ENCODE data around the gene ITPR3.
"Not testable (repeated sequence)": the region's sequence is repeated elsewhere in the genome, so short reads cannot be mapped to it uniquely, and the experiment has no call there.

Gene ITPR3

DNA sequence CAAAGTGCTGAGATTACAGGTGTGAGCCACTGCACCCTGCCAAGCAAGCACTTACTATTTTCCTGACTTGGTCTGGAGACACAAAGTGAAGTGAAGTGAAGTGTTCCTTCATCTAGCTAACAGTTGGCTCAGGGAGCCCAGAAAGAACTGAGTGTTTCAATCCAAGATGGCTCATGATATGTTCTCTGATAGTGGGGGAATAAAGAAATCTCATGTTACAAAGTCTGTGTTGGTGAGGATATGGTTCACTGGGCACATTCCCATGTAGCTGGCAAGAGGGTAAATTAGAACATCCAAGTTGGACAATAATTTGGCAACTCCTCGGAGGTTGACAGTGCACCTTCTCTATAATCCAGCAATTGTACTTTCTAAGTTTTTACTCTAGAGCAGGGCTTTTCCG lies 5.0 kb upstream of the ITPR3 start:
- DNase-seq = no peak

DNA sequence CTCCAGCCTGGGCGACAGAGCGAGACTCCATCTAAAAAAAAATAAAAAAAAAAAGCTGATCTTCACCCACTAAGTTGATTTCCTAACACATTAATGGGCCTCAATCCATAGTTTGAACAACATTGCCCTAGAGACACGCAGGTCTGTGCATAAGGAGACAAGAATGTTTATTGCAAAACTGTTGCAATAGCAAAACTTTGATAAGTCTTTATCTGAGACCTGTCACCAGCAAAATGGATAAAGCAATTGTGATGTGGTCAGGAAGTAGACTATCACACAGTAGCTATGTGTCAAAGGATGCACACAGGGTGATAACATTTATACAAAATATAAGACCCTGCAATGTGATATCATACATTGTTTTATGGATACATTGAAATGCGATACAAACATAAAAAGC lies 4.2 kb upstream of the ITPR3 start:
- no peak for DNase-seq

DNA sequence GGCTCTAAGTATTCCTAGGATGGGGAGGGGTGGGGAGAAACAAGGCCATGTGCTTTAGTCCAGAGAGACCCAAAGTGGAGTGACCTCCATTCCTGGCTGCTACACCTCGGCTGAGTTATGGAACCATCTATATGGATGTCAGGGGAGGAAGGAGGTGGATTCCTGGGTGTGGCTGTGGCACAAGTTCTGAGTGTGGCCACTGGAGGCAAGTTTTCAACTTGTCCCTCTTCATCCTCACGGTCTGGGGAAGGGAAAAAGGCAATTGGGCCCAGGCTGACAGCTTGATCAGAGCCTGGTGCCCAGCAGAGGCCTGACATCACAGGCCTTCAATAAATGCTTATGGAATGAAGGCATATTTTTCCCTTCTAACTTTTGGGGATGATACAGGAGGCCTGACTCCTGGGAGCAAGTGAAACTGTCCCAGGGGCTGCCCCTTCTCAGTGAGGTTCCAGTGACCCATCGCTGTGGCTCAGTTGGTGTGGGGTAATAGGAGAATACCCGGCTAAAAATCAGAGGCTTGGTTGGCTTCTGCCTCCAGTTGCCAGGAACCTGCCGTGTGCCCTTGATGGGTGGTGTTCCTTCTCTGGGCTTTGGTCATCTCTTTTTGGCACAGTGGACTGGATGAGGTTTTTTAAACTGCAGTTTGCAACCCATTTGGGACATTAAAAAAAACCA lies 1.8 kb upstream of the ITPR3 start:
- no peak for DNase-seq

DNA sequence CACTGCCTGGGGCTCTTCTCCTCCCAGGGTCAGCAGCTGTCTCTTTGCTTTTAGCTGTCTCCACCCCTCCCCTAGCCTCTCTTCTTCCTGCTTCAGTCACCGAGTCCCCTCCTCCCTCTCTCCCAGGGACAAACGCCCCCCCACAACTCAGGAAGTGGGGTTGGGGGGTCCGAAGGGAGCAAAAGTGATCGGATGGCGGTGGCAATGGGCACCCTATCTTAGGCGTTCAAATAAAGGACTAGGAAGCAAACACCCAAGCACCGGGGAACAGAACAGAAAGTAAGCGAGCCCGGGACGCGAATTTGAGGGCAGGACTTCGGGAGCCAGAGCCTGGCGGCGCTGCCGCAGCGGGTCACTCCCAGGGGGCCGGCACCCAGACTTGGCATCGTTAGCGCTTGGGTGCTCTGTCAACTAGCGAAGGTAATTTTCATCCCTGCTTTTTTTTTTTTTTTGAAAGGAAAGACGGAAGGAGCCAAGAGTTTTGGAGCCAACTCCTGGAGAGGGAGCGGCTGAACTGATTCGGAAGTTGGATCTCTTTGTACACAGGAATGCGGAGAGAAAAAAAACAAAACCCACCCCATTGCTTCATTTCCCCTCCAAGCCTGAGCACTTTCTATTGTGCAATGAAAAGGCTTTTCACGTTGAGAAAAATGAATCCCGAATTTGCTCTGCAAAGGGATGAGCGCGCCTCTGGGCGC lies 815 bp upstream of the ITPR3 start:
- DNase-seq = no peak

DNA sequence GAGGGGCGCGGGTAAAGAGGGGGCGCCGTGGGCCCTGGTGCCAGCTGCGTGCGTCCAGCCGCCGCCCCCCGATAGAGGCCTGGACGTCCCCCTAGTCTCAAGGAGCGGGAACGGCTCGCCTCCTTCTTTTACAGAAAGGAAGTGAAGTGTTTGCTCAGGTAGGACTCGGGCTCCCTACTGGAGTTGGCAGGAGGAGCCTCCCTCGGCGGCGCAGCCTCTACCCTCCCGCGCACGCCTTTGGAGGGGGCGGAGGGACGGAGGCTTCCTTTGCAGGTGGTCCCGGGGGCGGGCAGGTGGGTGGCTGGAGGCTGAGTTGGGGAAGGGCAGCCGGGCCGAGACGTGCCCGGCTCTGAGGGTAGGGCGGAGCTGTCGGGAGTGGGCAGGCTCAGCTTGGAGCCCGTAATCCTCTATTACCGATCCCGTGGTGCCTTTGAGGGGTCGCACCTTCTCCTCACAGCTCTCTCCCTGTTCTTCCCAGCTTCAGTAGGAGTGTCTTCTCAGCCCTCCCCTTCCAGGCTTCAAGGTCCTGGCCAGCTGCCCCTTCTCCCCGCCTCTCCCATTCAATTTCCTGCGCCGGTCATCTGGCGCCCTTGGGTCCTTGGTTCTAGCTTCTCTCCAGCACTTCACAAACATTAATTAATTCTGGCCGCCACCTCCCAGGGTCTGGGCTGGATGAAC lies 728 bp downstream of the ITPR3 start:
- DNase-seq = no peak

DNA sequence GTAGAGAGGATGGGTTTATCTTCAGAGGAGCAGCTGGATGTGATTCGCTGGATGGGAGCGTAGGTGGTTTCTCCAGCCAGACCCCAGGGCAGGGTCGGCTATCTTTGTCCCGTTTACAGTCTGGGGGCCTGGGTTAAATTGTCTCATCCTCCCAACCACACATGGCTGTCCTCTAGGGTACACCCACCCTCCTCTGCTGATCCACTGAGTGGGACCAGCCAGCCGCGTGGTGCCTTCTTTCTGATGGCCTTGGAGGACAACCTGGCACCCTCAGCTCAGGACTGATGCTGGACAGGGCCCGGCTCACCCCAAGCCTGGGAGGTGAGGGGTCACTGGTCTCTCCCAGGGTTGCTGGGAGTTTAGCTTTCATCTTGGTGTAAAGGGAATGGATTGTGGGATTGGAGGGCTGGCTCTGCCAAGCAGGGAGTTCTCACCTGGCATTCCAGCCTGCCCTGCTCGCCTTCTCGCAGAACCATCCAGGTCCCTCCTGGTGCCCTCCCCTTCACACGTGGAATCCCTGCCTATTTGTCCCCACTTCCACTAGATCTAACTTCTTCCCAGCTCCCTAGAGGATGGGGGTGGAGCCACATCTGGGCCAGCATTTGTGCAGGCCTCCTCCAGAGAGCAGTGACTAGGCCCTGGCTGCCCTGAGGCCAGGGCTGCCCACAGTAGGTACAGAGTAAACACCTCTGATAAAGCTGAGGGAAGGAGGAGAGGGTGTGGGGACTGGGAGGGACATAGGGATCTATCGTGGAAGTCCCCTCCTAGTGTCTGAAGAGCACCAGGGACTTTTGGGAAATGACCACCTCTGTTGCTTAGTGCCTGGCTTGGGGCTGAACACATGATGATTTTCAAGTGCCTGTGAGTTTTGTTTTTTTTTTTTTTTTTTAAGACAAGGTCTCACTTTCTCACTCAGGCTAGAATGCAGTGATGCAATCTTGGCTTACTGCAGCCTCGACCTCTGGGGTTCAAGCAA lies 1.6 kb downstream of the ITPR3 start:
- no peak for DNase-seq

DNA sequence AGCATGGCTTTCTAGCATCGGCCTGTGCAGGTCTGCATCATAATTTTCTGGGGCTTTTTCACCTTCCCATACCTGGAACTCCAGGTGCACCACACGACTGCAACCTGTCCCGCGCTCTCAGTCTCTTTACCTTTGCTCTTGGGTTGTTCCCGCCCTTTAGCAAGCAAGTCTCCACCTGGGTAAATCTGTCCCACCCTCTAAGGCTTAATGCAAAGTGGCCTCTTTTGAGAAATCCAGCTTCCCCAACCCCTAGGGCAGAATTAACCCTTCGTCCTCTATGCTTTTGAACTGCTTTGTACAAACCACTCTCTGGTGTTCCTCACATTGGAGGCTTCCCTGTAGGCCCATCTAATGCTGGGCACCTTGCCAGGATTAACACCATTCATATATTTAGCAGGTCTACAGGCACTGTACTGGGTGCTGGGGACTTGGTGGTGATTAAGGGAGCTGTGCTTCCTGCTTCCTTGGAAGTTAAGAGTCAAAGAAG lies 2.8 kb downstream of the ITPR3 start:
- no peak for DNase-seq

DNA sequence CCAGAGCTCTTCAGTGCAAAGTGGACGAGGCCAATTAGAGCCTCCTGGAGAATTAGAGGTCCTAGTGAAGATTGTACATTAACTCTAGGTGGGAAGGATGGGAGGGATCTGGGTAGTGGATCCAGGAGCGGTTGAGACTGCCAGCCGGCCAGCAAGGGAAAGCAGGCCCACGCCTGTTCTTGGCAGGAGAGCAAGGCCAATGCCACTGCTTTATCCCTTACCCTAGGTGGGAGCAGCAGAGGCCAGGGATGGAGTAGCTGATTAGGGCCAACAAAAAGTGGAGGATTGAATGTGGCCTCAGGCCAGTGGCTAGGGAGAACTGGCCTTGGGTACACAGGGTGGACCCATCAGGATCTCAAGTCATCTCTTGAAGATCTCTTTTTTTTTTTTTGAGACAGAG lies 3.7 kb downstream of the ITPR3 start:
- DNase-seq = no peak

DNA sequence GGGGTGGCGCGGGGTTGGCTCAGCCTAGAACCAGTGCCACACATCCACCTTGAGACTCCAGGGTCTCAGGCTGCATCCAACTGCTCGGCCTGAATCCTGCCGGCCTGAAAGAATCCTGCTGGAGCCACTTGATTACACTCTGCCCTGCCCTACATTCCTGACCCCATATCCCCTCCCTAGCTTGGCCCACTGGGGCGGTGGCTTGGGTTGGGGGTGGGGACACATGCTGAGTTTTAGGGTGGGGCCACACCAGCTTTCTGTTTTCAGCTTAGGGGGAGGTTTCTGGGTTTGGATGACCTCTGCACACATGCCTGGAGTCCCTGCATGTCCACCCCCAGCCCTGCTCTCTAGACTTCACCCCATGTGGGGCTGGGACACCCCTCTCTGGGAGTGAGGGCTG lies 6.8 kb downstream of the ITPR3 start:
- no peak for DNase-seq

DNA sequence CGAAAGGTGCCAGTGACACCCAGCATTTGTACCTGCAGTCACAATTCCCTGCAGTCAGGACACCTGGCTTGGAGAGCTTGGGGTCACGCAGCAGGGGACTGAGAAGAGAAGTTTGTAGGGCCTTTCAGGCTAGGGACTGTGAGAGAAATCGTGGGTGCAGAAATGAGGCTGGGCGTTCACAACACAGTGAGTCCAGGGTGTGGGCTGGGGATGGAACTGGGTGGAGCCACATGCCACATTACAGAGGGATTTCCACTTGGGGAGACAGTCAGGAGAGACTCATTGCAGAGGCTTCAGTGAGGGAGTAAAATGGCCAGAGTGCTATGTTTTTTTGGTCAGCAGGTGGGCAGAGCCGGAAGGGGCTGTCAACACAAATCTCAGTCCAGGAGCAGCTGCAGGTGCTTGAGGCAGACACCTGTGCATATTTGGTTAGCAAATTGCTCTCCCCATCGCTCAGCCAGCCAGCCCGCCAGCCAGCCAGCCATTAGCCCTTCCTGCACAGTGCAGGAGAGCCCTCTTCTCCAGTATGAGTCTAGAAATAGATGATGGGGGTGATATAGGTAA lies 7.4 kb downstream of the ITPR3 start:
- DNase-seq = peak; percentile 67 to 85

DNA sequence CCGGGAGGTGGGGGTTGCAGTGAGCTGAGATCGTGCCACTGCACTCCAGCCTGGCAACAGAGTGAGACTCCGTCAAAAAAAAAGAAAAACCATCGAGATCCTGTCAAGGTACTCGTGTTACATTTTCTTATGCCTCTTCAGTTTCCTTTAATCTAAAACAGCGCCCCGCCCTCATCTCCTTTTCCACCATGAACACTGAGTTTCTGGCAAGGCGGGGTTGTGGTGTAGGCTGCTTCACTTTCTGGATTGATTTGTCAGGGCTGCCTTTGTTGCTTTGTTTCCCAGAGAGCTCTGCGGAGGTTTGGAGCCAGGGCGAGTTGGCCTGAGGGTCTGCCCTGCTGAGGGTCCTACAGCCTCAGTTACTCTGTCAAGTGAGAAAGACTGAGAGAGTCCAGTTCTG lies 8.9 kb downstream of the ITPR3 start:
- no peak for DNase-seq

DNA sequence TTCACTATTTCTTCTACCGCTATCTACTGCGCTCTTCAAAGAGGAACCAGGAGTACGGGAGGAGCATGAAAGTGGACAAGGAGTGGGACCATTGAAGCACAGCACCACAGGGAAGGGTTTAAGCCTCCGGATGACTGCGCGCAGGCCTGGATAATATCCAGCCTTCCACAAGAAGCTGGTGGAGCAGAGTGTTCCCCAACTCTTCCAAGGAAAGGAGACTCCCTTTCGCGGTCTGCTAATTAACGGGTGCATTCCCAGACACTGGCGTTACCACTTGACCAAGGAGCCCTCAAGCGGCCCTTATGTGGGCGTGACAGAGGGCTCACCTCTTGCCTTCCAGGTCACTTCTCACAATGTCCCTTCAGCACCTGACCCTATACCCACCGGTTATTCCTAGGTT lies 10.4 kb downstream of the ITPR3 start:
- not testable (repeated sequence) for DNase-seq

DNA sequence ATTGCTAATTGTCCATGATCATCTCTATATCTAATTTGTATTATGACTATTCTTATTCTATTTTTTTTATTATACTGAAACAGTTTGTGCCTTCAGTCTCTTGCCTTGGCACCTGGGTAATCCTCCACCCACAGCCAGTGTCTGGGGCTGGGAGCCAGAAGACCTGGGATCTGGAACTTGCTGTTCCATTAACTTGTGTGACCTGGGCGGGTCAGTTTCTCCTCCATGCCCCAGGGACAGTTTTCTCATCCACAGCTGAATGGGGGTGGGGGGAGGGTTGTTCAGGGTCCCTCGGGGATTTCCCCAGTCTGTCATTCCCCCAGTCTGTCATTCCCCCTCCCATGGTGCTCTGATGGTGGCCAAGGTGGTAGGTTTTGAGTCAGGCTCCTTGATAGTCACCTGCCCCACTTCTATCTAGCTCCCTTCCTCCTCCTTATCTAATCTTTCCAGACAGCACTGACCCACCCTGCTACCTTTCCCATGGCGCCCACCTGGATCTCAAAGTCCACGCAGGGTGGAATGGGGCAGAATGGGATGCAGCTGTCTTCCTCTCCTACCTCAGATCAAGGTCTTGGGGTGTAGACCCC lies 10.9 kb downstream of the ITPR3 start:
- no peak for DNase-seq

DNA sequence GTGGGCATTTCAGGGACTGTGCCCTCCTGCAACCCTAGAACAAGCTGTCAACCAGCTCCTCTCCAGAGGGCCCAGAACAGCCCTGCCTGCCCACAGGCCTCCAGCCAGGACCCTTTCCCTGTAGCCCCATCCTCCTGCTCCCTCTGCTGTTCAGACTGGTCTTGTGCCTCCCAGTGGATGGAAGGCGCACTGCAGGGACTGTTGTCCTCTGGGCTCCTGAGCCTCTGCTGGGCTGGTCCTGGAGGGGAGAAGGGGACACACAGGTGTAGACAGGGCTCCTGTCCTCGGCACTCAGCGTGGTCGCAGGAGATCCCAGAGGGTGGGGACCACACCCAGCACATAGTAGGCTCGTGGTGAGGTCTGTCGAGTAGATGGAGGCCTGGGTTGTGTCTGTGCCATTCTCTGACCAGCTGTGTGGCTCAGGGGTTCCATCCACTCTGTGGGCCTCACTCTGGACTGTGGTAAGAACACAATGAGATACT lies 11.5 kb downstream of the ITPR3 start:
- DNase-seq = peak in 1 of 2 experiments; percentile 32

DNA sequence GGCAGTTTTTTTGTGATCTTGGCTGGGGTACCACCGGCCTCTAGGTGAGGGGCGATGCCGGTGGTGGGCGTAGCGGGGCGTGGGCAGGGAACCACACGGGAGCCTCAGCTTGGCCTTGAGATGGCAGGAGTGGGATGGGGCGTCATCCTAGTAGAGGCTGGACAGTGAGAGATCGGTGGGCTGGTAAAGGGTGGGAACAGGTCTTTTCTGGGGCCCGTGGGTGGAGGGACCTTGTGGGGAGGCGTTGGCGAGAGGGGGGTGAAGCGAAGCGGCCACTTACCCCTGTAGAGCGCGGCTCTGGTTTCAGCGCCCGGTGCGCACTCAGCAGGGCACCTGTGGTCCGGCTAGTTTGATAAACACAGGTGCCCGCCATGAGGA lies 12.0 kb downstream of the ITPR3 start:
- no peak for DNase-seq

DNA sequence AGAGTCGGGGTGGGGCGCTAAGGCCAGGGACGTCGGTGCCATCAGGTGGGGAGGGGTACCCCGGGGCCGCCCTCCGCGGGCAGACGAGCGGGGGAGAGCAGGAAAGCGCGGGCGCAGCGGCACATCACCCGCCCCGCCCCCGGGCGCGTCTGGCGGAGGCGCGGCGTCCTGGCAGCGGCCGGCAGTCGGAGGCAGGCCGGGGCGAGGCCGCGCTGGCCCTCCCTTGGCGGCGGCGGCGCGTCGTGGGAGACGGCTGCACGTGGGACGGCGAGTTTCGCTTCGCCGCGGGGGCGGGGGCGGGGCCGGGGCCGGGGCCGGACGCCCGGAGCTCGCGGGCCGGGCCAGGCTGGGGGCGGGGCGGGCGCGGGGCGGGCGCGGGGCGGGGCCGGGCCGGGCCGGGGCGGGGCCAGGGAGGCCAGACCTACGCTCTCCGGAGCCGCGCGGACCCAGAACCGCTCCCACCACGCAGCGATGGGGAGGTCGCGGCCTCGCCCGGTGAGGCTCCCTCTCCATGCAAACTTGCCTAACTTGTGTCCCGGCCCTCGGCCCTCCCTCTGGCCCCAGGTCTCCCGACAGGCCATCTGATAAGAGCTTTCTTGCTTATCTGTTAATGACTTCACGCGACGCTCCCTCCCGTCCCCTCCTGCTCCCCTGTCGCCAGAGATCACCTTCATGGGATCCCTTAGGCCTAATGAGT lies 12.5 kb downstream of the ITPR3 start:
- peak in 1 of 2 experiments; percentile 28 for DNase-seq

DNA sequence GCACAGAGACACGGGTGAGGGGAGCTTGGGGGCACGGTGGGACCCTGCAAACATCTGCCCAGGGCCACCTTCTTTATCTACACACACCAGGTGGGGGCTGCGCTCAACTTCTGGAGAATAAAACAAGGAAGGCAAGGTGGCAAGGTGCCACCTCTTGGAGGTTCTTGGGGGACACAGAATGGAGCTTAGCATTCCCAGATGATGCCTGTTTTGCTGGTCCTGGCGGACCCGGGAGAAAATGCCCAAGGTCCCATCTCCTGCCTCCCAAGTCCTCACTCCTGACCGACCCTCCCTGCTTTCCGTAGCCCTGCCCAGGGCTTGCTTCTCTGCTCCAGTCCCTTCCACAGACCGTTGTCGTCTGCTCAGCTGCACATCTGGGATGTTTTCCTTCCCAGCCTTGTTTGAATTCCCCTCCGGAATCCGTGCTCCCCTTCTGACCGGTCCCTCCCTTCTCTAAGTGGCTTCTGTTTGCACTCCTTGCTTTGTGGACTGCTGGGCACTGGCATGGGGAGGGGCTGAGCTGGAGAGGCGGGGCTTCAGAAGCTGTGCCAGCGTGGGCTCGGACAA lies 13.1 kb downstream of the ITPR3 start:
- no peak for DNase-seq

DNA sequence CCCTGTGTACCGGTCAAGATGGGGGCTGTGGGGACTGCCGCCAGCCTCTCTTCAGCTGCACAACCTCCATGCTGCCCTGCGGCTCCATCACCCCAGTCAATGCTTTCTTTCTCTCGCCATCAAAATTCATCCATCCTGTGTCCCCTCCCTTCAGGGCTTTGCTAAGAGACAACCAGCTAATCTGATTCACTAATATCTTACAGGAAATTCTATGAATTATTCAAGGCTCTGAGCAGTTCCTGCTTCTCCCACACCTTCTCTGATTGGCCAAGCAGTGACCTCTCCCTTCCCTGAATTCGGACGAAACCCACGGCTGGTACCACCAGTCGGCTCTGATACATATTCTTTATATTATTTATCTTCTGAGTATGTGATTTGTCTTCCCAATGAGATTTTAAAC lies 13.8 kb downstream of the ITPR3 start:
- no peak for DNase-seq

DNA sequence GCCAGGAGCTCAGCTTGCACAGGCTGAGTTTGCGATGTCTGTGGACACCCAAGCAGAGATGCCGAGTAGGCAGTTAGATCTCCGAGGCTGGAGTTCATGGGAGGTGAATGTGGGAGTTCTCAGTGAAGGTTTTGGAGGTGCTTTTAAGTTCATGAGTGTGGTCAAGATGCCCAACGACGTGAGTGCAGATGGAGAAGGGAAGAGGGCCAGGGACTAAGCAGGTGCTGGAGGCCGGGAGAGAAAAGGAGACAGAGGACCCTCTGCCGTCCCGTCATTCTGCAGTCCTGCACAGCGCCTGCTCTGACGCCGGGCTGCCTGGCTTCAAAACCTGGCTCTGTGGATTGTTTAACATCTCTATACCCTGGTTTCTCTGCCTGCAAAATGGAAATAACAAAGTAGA lies 15.5 kb downstream of the ITPR3 start:
- DNase-seq = no peak

DNA sequence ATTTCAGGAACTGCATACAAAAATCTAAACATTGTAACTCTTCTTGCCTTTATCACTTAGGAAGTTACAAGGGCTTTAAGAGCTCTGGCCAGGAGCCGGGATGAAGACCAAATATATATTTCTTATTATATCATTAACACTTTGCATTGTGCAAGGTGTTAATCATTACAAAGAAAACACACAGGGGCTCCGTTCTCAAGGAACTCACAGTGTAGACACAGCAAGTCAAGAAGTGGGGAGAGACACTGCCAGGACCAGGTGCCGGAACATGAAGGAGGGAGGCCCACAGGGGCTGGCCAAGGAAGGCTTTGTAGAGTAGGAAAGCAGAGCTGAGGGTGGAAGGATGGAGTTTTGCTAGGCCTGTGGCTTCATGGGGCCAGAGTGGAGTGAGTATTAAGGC lies 17.4 kb downstream of the ITPR3 start:
- no peak for DNase-seq

DNA sequence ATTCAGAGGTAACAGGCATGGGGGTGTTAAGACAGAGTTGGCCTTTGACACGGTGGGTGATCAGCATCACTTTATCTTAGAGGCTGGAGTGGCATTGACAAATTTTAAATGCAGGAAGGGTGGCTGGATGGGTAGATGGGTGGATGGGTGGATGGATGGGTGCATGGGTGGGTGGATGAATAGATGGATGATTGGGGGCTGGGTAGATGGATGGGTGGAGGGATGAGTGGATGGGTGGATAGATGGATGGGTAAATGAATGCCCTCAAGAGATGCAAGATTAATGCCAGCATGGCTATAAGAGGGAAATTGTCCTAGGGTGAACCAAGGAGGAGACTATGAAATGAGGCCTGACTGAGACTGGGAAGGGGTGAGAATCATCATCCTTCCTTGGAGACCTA lies 18.4 kb downstream of the ITPR3 start:
- no peak for DNase-seq
